Liver (tissue), 9 donors: ENCODE results near the gene PPM1J. TPM values are rescaled to one million over a fixed set of nuclear protein-coding genes. Genes with fewer than 3 reads are reported as not detected.

Experiments
- DNase-seq: peaks from one replicate; pipeline ENCODE4 v3.0.0-alpha.2; 2017; ENCODE audit warnings: low spot score
- H3K27ac ChIP-seq, 2 donors: one replicate each; pipeline ENCODE4 v1.7.0; 2013; ENCODE audit warnings: inconsistent platforms in 2 of 2, low read length in 2 of 2, control low read depth in 1 of 2, low read depth in 1 of 2, mild to moderate bottlenecking in 1 of 2
- H3K27me3 ChIP-seq, 4 donors: one replicate each; pipeline versions ENCODE4 v1.6.1 to v1.7.0; 2013; ENCODE audit warnings: low read length in 3 of 4, inconsistent platforms in 1 of 4, mild to moderate bottlenecking in 1 of 4, moderate library complexity in 1 of 4; ENCODE audit not compliant: control insufficient read depth in 4 of 4, insufficient read depth in 4 of 4
- H3K36me3 ChIP-seq, 4 donors: one replicate each; pipeline versions ENCODE4 v1.6.1 to v1.7.0; 2013; ENCODE audit warnings: low read length in 3 of 4, mild to moderate bottlenecking in 3 of 4, low read depth in 1 of 4, moderate library complexity in 1 of 4; ENCODE audit not compliant: control insufficient read depth in 4 of 4, insufficient read depth in 3 of 4
- H3K4me1 ChIP-seq, 4 donors: one replicate each; pipeline versions ENCODE4 v1.6.1 to v1.7.0; 2013; ENCODE audit warnings: low read length in 3 of 4, mild to moderate bottlenecking in 3 of 4, moderate library complexity in 1 of 4; ENCODE audit not compliant: control insufficient read depth in 4 of 4, insufficient read depth in 4 of 4
- H3K4me3 ChIP-seq, 3 donors: one replicate each; pipeline versions ENCODE4 v1.6.1 to v1.7.0; 2013; ENCODE audit warnings: low read length in 3 of 3, control low read depth in 1 of 3, low read depth in 1 of 3, mild to moderate bottlenecking in 1 of 3
- H3K9ac ChIP-seq, 2 donors: one replicate each; pipeline ENCODE4 v1.7.0; 2013; ENCODE audit warnings: low read length in 2 of 2, mild to moderate bottlenecking in 2 of 2, moderate library complexity in 2 of 2, control low read depth in 1 of 2, low read depth in 1 of 2
- H3K9me3 ChIP-seq, 4 donors: one replicate each; pipeline versions ENCODE4 v1.6.1 to v1.7.0; 2013; ENCODE audit warnings: low read length in 3 of 4; ENCODE audit not compliant: control insufficient read depth in 4 of 4
- FOXA2 ChIP-seq: IDR thresholded peaks from 2 replicates; pipeline ENCODE4 v1.6.1; 2016; ENCODE audit warnings: antibody characterized with exemption
- HNF4A ChIP-seq, 2 donors: conservative IDR thresholded peaks; 2 replicates each; pipeline ENCODE4 v1.6.1; 2016; ENCODE audit warnings: antibody characterized with exemption in 2 of 2, mild to moderate bottlenecking in 2 of 2
- JUND ChIP-seq, 2 donors: IDR thresholded peaks; 2 replicates each; pipeline ENCODE4 v1.6.1; 2016; ENCODE audit warnings: antibody characterized with exemption in 2 of 2
- NR2F2 ChIP-seq: IDR thresholded peaks from 2 replicates; pipeline ENCODE4 v1.6.1; 2016; ENCODE audit warnings: antibody characterized with exemption
- RXRA ChIP-seq, 2 donors: IDR thresholded peaks; 2 replicates each; pipeline ENCODE4 v1.6.1; 2017 to 2018; ENCODE audit warnings: antibody characterized with exemption in 2 of 2, mild to moderate bottlenecking in 1 of 2
- SP1 ChIP-seq: IDR thresholded peaks from 2 replicates; pipeline ENCODE4 v1.6.1; 2018; ENCODE audit warnings: antibody characterized with exemption, mild to moderate bottlenecking
- WGBS: extraction: QIAGEN DNeasy Blood & Tissue Kit; methylation state at CpG from one replicate; pipeline ENCODE4 v1.1.7; 2013; 5-methylcytosine and 5-hydroxymethylcytosine counted together
- polyA plus RNA-seq, 2 donors: library from polyadenylated mRNA; stranded (reverse) in 1 of 2; unstranded in 1 of 2; fragments of 200-250 nt in 1 of 2; fragments of >200 nt in 1 of 2; fragmentation: Nextera tagmentation in 1 of 2; extraction: Ambion mirVana in 1 of 2; gene quantifications; one replicate each; pipeline versions ENCODE4 v1.2.1 to v1.2.3, GENCODE V29; 2013 to 2015
- total RNA-seq, 2 donors: library from RNA; depleted of rRNA; stranded (reverse); fragments of >200 nt; gene quantifications; one replicate each; pipeline ENCODE4 v1.2.3, GENCODE V29; 2014
- TF ChIP-seq, protein P1 (sequence below): IDR thresholded peaks from 2 replicates; pipeline ENCODE4 v1.6.1; 2016; ENCODE audit warnings: antibody characterized with exemption
- TF ChIP-seq, protein P2 (sequence below): IDR thresholded peaks from 2 replicates; pipeline ENCODE4 v1.6.1; 2016; ENCODE audit warnings: antibody characterized with exemption
- TF ChIP-seq, protein P3 (sequence below): IDR thresholded peaks from 2 replicates; pipeline ENCODE4 v1.6.1; 2016; ENCODE audit warnings: antibody characterized with exemption
- TF ChIP-seq, protein P4 (sequence below): IDR thresholded peaks from 2 replicates; pipeline ENCODE4 v1.6.1; 2016; ENCODE audit warnings: antibody characterized with exemption, mild to moderate bottlenecking
- donor health status: healthy.
- donor health status: healthy.
- donor health status: healthy.
- donor health status: healthy.
- donor health status: healthy.

PPM1J gene
- total and polyA plus RNA-seq, 4 donors, result 0.08 to 0.17 TPM; not detected in 2

DNA sequence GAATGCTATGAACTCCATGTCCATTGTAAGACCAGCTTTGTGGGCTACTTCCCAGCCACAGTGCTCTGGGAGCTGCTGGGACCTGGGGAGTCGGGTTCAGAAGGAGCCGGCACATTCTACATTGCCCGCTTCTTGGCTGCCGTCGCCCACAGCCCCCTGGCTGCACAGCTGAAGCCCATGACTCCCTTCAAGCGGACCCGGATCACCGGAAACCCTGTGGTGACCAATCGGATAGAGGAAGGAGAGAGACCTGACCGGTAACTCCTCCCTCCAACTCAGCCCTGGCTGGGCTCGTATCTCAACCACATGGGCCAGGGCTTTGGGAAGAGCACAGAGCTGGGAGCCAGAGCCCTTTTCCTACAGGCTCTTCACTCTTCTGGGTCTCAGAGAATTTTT is 25.3 kb downstream of the PPM1J start:
- Histone ChIP-seq H3K27ac (no peak overlapping the region), H3K4me1 (no peaks in the 10 kb centered on the region), H3K9ac (no peak overlapping the region), H3K27me3 (no peaks in the 10 kb centered on the region), H3K9me3 (no peaks in the 10 kb centered on the region), H3K4me3 (no peak overlapping the region), H3K36me3 (peaks cover 4 to 44% (median 27%) of the 10 kb centered on the region in 4 donors)
- DNase-seq, result no peak
- WGBS, result 96% methylated on average over 11 of the region's 11 CpGs
- no peak for TF ChIP-seq JUND (IDR thresholded peaks at IDR 0.05)
- no peak for TF ChIP-seq FOXA2
- no peak for TF ChIP-seq HNF4A (conservative IDR thresholded peaks at IDR 0.05)
- TF ChIP-seq, protein P1, sequence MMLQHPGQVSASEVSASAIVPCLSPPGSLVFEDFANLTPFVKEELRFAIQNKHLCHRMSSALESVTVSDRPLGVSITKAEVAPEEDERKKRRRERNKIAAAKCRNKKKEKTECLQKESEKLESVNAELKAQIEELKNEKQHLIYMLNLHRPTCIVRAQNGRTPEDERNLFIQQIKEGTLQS, result no peak
- no peak for TF ChIP-seq NR2F2
- no peak for TF ChIP-seq SP1
- TF ChIP-seq, protein P2, sequence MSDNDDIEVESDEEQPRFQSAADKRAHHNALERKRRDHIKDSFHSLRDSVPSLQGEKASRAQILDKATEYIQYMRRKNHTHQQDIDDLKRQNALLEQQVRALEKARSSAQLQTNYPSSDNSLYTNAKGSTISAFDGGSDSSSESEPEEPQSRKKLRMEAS, result no peak
- no peak for TF ChIP-seq RXRA (IDR thresholded peaks at IDR 0.05)

DNA sequence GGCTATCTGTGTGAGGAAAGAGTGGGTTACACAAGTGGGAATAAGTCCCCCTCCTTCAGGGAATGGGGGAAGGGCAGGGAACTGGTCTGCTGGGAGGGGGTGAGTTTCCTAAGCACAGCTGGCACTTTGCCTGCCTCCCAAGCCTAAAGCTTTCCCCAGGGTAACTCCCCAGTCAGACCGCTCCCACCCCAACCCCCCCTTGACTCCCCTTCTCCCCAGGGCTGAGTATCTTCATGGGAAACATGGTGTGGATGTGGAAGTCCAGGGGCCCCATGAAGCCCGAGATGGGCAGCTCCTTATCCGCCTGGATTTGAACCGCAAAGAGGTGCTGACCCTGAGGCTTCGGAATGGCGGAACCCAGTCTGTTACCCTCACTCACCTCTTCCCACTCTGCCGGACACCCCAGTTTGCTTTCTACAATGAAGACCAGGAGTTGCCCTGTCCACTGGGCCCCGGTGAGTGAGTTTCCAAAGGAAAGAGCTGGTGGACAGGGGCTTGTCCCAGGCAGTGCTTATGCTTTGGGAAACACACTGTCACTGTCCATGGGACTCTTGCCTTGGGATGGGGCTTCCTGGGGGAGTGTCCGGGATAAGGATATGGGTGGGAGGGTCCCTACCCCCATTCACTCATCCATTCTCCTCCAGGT is 25.8 kb downstream of the PPM1J start:
- Histone ChIP-seq H3K4me3 (no peak overlapping the region), H3K27me3 (no peaks in the 10 kb centered on the region), H3K27ac (no peak overlapping the region), H3K4me1 (no peaks in the 10 kb centered on the region), H3K9ac (no peak overlapping the region), H3K9me3 (no peaks in the 10 kb centered on the region), H3K36me3 (peaks cover 4 to 39% (median 25%) of the 10 kb centered on the region in 4 donors)
- TF ChIP-seq, protein P3, sequence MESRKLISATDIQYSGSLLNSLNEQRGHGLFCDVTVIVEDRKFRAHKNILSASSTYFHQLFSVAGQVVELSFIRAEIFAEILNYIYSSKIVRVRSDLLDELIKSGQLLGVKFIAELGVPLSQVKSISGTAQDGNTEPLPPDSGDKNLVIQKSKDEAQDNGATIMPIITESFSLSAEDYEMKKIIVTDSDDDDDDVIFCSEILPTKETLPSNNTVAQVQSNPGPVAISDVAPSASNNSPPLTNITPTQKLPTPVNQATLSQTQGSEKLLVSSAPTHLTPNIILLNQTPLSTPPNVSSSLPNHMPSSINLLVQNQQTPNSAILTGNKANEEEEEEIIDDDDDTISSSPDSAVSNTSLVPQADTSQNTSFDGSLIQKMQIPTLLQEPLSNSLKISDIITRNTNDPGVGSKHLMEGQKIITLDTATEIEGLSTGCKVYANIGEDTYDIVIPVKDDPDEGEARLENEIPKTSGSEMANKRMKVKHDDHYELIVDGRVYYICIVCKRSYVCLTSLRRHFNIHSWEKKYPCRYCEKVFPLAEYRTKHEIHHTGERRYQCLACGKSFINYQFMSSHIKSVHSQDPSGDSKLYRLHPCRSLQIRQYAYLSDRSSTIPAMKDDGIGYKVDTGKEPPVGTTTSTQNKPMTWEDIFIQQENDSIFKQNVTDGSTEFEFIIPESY, result no peak
- peak; percentile 19 for DNase-seq
- 93% methylated on average over 9 of the region's 9 CpGs for WGBS

DNA sequence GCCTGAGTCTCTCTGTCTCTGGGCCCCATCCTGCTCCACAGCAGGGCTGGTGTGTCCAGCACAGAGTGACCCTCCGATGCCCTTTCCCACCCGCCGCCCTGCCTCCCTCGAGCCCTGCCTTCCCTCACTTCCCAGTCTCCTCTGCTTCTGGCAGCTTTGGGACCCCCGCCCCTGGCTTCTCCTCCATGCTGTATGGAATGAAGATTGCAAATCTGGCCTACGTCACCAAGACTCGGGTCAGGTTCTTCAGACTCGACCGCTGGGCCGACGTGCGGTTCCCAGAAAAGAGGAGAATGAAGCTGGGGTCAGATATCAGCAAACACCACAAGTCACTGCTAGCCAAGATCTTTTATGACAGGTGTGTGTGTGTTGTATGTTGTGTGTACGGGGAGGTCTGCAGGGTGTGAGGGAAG is 26.3 kb downstream of the PPM1J start:
- H3K4me1 ChIP-seq, result no peaks in the 10 kb centered on the region
- H3K36me3 ChIP-seq, result peaks cover 4 to 34% (median 22%) of the 10 kb centered on the region in 4 donors
- no peak overlapping the region for H3K9ac ChIP-seq
- no peak overlapping the region for H3K4me3 ChIP-seq
- H3K27ac ChIP-seq, result no peak overlapping the region
- TF ChIP-seq, protein P4, sequence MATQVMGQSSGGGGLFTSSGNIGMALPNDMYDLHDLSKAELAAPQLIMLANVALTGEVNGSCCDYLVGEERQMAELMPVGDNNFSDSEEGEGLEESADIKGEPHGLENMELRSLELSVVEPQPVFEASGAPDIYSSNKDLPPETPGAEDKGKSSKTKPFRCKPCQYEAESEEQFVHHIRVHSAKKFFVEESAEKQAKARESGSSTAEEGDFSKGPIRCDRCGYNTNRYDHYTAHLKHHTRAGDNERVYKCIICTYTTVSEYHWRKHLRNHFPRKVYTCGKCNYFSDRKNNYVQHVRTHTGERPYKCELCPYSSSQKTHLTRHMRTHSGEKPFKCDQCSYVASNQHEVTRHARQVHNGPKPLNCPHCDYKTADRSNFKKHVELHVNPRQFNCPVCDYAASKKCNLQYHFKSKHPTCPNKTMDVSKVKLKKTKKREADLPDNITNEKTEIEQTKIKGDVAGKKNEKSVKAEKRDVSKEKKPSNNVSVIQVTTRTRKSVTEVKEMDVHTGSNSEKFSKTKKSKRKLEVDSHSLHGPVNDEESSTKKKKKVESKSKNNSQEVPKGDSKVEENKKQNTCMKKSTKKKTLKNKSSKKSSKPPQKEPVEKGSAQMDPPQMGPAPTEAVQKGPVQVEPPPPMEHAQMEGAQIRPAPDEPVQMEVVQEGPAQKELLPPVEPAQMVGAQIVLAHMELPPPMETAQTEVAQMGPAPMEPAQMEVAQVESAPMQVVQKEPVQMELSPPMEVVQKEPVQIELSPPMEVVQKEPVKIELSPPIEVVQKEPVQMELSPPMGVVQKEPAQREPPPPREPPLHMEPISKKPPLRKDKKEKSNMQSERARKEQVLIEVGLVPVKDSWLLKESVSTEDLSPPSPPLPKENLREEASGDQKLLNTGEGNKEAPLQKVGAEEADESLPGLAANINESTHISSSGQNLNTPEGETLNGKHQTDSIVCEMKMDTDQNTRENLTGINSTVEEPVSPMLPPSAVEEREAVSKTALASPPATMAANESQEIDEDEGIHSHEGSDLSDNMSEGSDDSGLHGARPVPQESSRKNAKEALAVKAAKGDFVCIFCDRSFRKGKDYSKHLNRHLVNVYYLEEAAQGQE, result no peak
- TF ChIP-seq NR2F2 (peak; percentile 15), RXRA (IDR thresholded peaks at IDR 0.05) (peak in 1 of 2 donors; percentile 36)
- peak; percentile 30 for DNase-seq
- H3K27me3 ChIP-seq, result no peaks in the 10 kb centered on the region
- no peaks in the 10 kb centered on the region for H3K9me3 ChIP-seq
- 79% methylated on average over 13 of the region's 13 CpGs for WGBS
